ENCODE measurements around the gene DUSP22. TPM values are rescaled to one million over a fixed set of nuclear protein-coding genes. Genes with fewer than 3 reads are reported as not detected.

DUSP22 gene
- total and polyA plus RNA-seq, 2 of the 8 experiments (the other 6 are each of a cell fraction or from before 2014, with no cell fraction given): 15.5 to 32.4 TPM

DNA sequence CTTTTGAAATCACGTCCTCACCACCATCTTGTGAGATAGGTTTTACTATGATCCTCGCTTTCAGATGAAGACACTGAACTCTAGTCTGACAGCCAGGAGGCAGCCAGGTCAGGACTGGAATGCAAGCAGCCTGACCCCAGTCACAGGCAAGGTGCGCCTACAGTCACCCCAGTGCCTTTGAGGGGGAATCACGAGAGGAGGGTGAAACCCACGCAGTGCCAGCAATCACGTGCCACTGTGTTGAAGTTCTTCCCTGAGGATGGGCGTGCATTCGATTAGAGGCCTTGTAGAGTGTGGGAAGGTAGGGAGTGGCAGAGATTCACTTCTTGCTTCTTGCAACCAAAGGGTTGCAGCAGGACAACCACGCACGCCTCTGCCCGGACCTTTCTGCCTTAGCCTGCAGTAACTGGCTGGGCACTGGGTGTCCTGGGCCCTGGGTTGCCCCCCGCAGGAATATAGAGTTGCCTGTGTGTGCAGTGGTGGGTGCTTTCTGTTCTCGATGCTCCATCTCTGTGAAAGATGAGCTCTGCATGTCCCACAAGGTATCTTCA, 65.6 kb downstream of the DUSP22 start:
- DNase-seq (ENCODE audit: low read depth in 1 of 2, low spot score in 2 of 2) (no peak), FAIRE-seq (no peak)
- Histone ChIP-seq H3K4ac (replicated peaks; ENCODE audit: insufficient read length, low read depth, low read length) (no peak overlapping the region), H4K91ac (replicated peaks; ENCODE audit: insufficient read length, low read length) (no peak overlapping the region), H2BK12ac (ENCODE audit: low read depth, low read length) (no peak overlapping the region; the same call in 1 of the 2 replicates), H3K79me1 (ENCODE audit: low read depth, low read length) (no peaks in the 10 kb centered on the region), H3K14ac (ENCODE audit: insufficient read length) (no peak overlapping the region), H3K27me3 (replicated peaks in 1 of 4; ENCODE audit: control insufficient read depth in 3 of 4, extremely low read depth in 1 of 4, insufficient read depth in 3 of 4, low read length in 3 of 4) (no peaks in the 10 kb centered on the region), H3K18ac (ENCODE audit: extremely low read depth, low read length) (no peak overlapping the region), H2BK120ac (replicated peaks; ENCODE audit: low read depth, low read length) (no peak overlapping the region), H3K4me3 (ENCODE audit: extremely low read depth in 1 of 4, insufficient read depth in 2 of 4, low read depth in 3 of 4, low read length in 4 of 4) (no peak overlapping the region), H3K23me2 (ENCODE audit: low read depth, low read length) (no peaks in the 10 kb centered on the region), H2BK5ac (ENCODE audit: low read depth, low read length) (no peak overlapping the region), H3K9me3 (ENCODE audit: insufficient read depth in 2 of 2, low read depth in 1 of 2, low read length in 1 of 2) (peaks cover 64 to 81% of the 10 kb centered on the region in 2 experiments), H3K36me3 (ENCODE audit: control insufficient read depth in 2 of 4, insufficient read depth in 4 of 4, low read length in 3 of 4) (no peaks in the 10 kb centered on the region; a peak in 1 of 8 replicates), H3K9ac (replicated peaks in 1 of 4; ENCODE audit: extremely low read depth in 1 of 4, low read depth in 3 of 4, low read length in 3 of 4) (no peak overlapping the region), H4K8ac (ENCODE audit: extremely low read depth, insufficient read depth, low read length) (no peak overlapping the region; the same call in 1 of the 2 replicates), H2BK20ac (ENCODE audit: low read length) (no peak overlapping the region), H4K5ac (ENCODE audit: insufficient read length, low read depth, low read length) (no peak overlapping the region), H3K79me2 (ENCODE audit: control insufficient read depth in 1 of 2, insufficient read depth in 2 of 2, low read length in 2 of 2) (no peaks in the 10 kb centered on the region), H2AK5ac (ENCODE audit: low read depth, low read length) (no peak overlapping the region), H3K4me2 (ENCODE audit: insufficient read depth in 1 of 2, low read depth in 2 of 2, low read length in 2 of 2) (no peak overlapping the region), H2BK15ac (ENCODE audit: low read length) (no peak overlapping the region), H3K56ac (replicated peaks; ENCODE audit: insufficient read length, low read depth, low read length) (no peak overlapping the region), H4K20me1 (replicated peaks in 1 of 2; ENCODE audit: control insufficient read depth in 1 of 2, insufficient read depth in 2 of 2, low read length in 2 of 2) (no peaks in the 10 kb centered on the region), H3K27ac (ENCODE audit: low read depth, low read length) (no peak overlapping the region), H3K23ac (ENCODE audit: insufficient read length) (no peak overlapping the region), H2AFZ (ENCODE audit: low read length) (no peak overlapping the region), H3K4me1 (replicated peaks in 1 of 4; ENCODE audit: control insufficient read depth in 3 of 4, insufficient read depth in 4 of 4, low read length in 3 of 4) (no peaks in the 10 kb centered on the region)
- 87% methylated on average over 13 of the region's 13 CpGs; no CpG with 5 or more reads in 1 of the 2 experiments for WGBS, 2 experiments (ENCODE audit: extremely low coverage in 1 of 2, insufficient coverage in 1 of 2, insufficient read length in 1 of 2, insufficient replicate concordance in 2 of 2, low coverage in 1 of 2, low lambda C conversion rate in 2 of 2, missing lambda C conversion rate in 1 of 2)
- CTCF ChIA-PET (ENCODE audit: partially characterized antibody): interaction anchor here (1.1 to 1.4 kb wide), 2 partner anchors 9 to 169 kb away, joined by 3 read pairs; no protein-coding TSS in a partner anchor
- POLR2A ChIA-PET (ENCODE audit: partially characterized antibody): no interaction called here
